H1 (cell line): Measurements from ENCODE around the gene ZNF81. TPM values are rescaled to one million over a fixed set of nuclear protein-coding genes. Genes with fewer than 3 reads are reported as not detected.

Experiments used
- CTCF ChIA-PET: fragments of 300-600 bp; sonication (Branson Sonifier 250); formaldehyde crosslinking; loops from one replicate; lab custom pipeline; 2021; ENCODE audit not compliant: partially characterized antibody; lab: Charles Lee
- POLR2A ChIA-PET: fragments of 300-600 bp; sonication (Branson Sonifier 250); formaldehyde crosslinking; loops from one replicate; lab custom pipeline; 2021; ENCODE audit warnings: inconsistent platforms; ENCODE audit not compliant: partially characterized antibody; lab: Charles Lee
- DNase-seq, 2 experiments: peaks; one replicate each; pipeline versions ENCODE4 v3.0.0 to v3.0.0-alpha.2; 2010 to 2022; ENCODE audit warnings: low spot score in 2 of 2, low read depth in 1 of 2, mixed read lengths in 1 of 2
- FAIRE-seq: peaks from 2 replicates; lab custom pipeline; 2011; peaks lifted over from hg19 to GRCh38; lab: Jason Lieb, UNC
- H2AFZ ChIP-seq: 2 replicates; pipeline ENCODE4 v1.8.1; 2012; ENCODE audit warnings: low read length, inconsistent platforms
- H2AK5ac ChIP-seq: 2 replicates; pipeline ENCODE4 v1.6.1; 2013; ENCODE audit warnings: low read depth, low read length
- H2BK120ac ChIP-seq: replicated peaks from 2 replicates; pipeline ENCODE3; 2013; ENCODE audit warnings: low read depth, low read length, inconsistent platforms
- H2BK12ac ChIP-seq: 2 replicates; pipeline ENCODE4 v1.6.1; 2013; ENCODE audit warnings: low read depth, low read length
- H2BK15ac ChIP-seq: 2 replicates; pipeline ENCODE4 v1.6.1; 2013; ENCODE audit warnings: low read length
- H2BK20ac ChIP-seq: 2 replicates; pipeline ENCODE4 v1.6.1; 2013; ENCODE audit warnings: low read length
- H2BK5ac ChIP-seq: 2 replicates; pipeline ENCODE4 v1.6.1; 2013; ENCODE audit warnings: low read depth, low read length
- H3K14ac ChIP-seq: 2 replicates; pipeline ENCODE4 v1.6.1; 2013; ENCODE audit warnings: inconsistent platforms; ENCODE audit not compliant: insufficient read length
- H3K18ac ChIP-seq: 2 replicates; pipeline ENCODE4 v1.6.1; 2013; ENCODE audit warnings: low read length; ENCODE audit errors: extremely low read depth
- H3K23ac ChIP-seq: 2 replicates; pipeline ENCODE4 v1.6.1; 2013; ENCODE audit warnings: inconsistent platforms; ENCODE audit not compliant: insufficient read length
- H3K23me2 ChIP-seq: 2 replicates; pipeline ENCODE4 v1.6.1; 2013; ENCODE audit warnings: low read depth, low read length
- H3K27ac ChIP-seq: 2 replicates; pipeline ENCODE4 v1.6.1; 2011; ENCODE audit warnings: low read depth, low read length, inconsistent platforms
- H3K27me3 ChIP-seq, 4 experiments: replicated peaks in 1 of 4; 1 replicate in 1 of 4; 2 replicates in 3 of 4; pipeline versions ENCODE4 v1.6.1 to v1.8.1; 2011 to 2013; ENCODE audit warnings: low read length in 3 of 4, mild to moderate bottlenecking in 3 of 4, inconsistent platforms in 2 of 4, mixed read lengths in 2 of 4, moderate library complexity in 1 of 4; ENCODE audit not compliant: control insufficient read depth in 3 of 4, insufficient read depth in 3 of 4; ENCODE audit errors: extremely low read depth in 1 of 4
- H3K36me3 ChIP-seq, 4 experiments: 2 replicates each; pipeline versions ENCODE4 v1.6.1 to v1.8.1; 2011 to 2013; ENCODE audit warnings: mild to moderate bottlenecking in 4 of 4, low read length in 3 of 4, moderate library complexity in 2 of 4, control low read depth in 1 of 4, inconsistent platforms in 1 of 4; ENCODE audit not compliant: insufficient read depth in 4 of 4, control insufficient read depth in 2 of 4
- H3K4ac ChIP-seq: replicated peaks from 2 replicates; pipeline ENCODE3; 2013; ENCODE audit warnings: low read length, low read depth, mixed read lengths, inconsistent platforms; ENCODE audit not compliant: insufficient read length
- H3K4me1 ChIP-seq, 4 experiments: replicated peaks in 1 of 4; 1 replicate in 1 of 4; 2 replicates in 3 of 4; pipeline versions ENCODE4 v1.6.1 to v1.8.1; 2011 to 2013; ENCODE audit warnings: low read length in 3 of 4, inconsistent platforms in 2 of 4, mixed read lengths in 1 of 4; ENCODE audit not compliant: insufficient read depth in 4 of 4, control insufficient read depth in 3 of 4
- H3K4me2 ChIP-seq, 2 experiments: 2 replicates each; pipeline versions ENCODE4 v1.6.1 to v1.8.1; 2011 to 2013; ENCODE audit warnings: low read depth in 2 of 2, low read length in 2 of 2, control low read depth in 1 of 2, inconsistent platforms in 1 of 2, mild to moderate bottlenecking in 1 of 2; ENCODE audit not compliant: insufficient read depth in 1 of 2
- H3K4me3 ChIP-seq, 4 experiments: fragments of 200-600, 300-600 bp in 1 of 4; sonication (generic), shearing (Covaris generic), sonication (Bioruptor Twin) in 1 of 4; 2 replicates each; pipeline versions ENCODE4 v1.5.1 to v1.8.1; 2011 to 2016; ENCODE audit warnings: low read length in 4 of 4, low read depth in 3 of 4, control low read depth in 2 of 4, inconsistent platforms in 2 of 4, mild to moderate bottlenecking in 2 of 4, mixed read lengths in 1 of 4, moderate library complexity in 1 of 4; ENCODE audit not compliant: insufficient read depth in 2 of 4; ENCODE audit errors: extremely low read depth in 1 of 4
- H3K56ac ChIP-seq: replicated peaks from 2 replicates; pipeline ENCODE3; 2013; ENCODE audit warnings: low read depth, mild to moderate bottlenecking, mixed read lengths, low read length, inconsistent platforms; ENCODE audit not compliant: insufficient read length
- H3K79me1 ChIP-seq: 2 replicates; pipeline ENCODE4 v1.6.1; 2013; ENCODE audit warnings: low read depth, low read length, control low read depth
- H3K79me2 ChIP-seq, 2 experiments: 2 replicates each; pipeline versions ENCODE4 v1.6.1 to v1.8.1; 2012 to 2013; ENCODE audit warnings: low read length in 2 of 2, mild to moderate bottlenecking in 2 of 2, inconsistent platforms in 1 of 2; ENCODE audit not compliant: insufficient read depth in 2 of 2, control insufficient read depth in 1 of 2
- H3K9ac ChIP-seq, 4 experiments: replicated peaks in 1 of 4; 1 replicate in 1 of 4; 2 replicates in 3 of 4; pipeline versions ENCODE4 v1.6.1 to v1.8.1; 2011 to 2013; ENCODE audit warnings: low read depth in 3 of 4, low read length in 3 of 4, control low read depth in 2 of 4, mild to moderate bottlenecking in 2 of 4, moderate library complexity in 2 of 4, inconsistent platforms in 1 of 4; ENCODE audit errors: extremely low read depth in 1 of 4
- H3K9me3 ChIP-seq, 2 experiments: 2 replicates each; pipeline versions ENCODE4 v1.6.1 to v1.8.1; 2012 to 2013; ENCODE audit warnings: mild to moderate bottlenecking in 2 of 2, moderate library complexity in 2 of 2, control low read depth in 1 of 2, inconsistent platforms in 1 of 2, low read depth in 1 of 2, low read length in 1 of 2, mixed read lengths in 1 of 2; ENCODE audit not compliant: insufficient read depth in 2 of 2
- H4K20me1 ChIP-seq, 2 experiments: replicated peaks in 1 of 2; 2 replicates each; pipeline versions ENCODE3 to v1.8.1; 2011 to 2013; ENCODE audit warnings: inconsistent platforms in 2 of 2, low read length in 2 of 2, mild to moderate bottlenecking in 1 of 2; ENCODE audit not compliant: insufficient read depth in 2 of 2, control insufficient read depth in 1 of 2
- H4K5ac ChIP-seq: 2 replicates; pipeline ENCODE4 v1.6.1; 2013; ENCODE audit warnings: low read length, low read depth, mixed read lengths, inconsistent platforms; ENCODE audit not compliant: insufficient read length
- H4K8ac ChIP-seq: 2 replicates; pipeline ENCODE4 v1.8.0; 2013; ENCODE audit warnings: mild to moderate bottlenecking, moderate library complexity, low read length, inconsistent platforms; ENCODE audit not compliant: insufficient read depth; ENCODE audit errors: extremely low read depth
- H4K91ac ChIP-seq: replicated peaks from 2 replicates; pipeline ENCODE3; 2013; ENCODE audit warnings: low read length, mixed read lengths, inconsistent platforms; ENCODE audit not compliant: insufficient read length
- CBX5 ChIP-seq: fragments of 300-800, 300-1000 bp; sonication (generic); IDR thresholded peaks from 2 replicates; pipeline ENCODE4 v1.7.1; 2016; ENCODE audit warnings: antibody characterized with exemption, low read length, low read depth
- CHD2 ChIP-seq: IDR thresholded peaks from 2 replicates; pipeline ENCODE4 v1.6.1; 2012; ENCODE audit warnings: low read length, improper control_type of control experiment
- GABPA ChIP-seq: IDR thresholded peaks from 2 replicates; pipeline ENCODE4 v1.6.1; 2011; ENCODE audit warnings: mild to moderate bottlenecking, low read length, moderate library complexity, borderline replicate concordance; ENCODE audit not compliant: insufficient read depth
- JUN ChIP-seq: IDR thresholded peaks from 2 replicates; pipeline ENCODE4 v1.6.1; 2011; ENCODE audit warnings: low read depth, mild to moderate bottlenecking, improper control_type of control experiment, low read length
- JUND ChIP-seq: IDR thresholded peaks from 2 replicates; pipeline ENCODE4 v1.6.1; 2011; ENCODE audit warnings: mild to moderate bottlenecking, improper control_type of control experiment, low read length
- NANOG ChIP-seq: IDR thresholded peaks from 2 replicates; pipeline ENCODE4 v1.6.1; 2011; ENCODE audit warnings: low read length, low read depth, mild to moderate bottlenecking, inconsistent platforms; ENCODE audit not compliant: insufficient read depth, poor library complexity, severe bottlenecking
- PHF8 ChIP-seq: fragments of 200-600 bp; sonication (generic); conservative IDR thresholded peaks from 2 replicates; pipeline ENCODE4 v1.7.1; 2012; ENCODE audit warnings: low read depth, mild to moderate bottlenecking, inconsistent platforms, low read length, moderate library complexity
- POU5F1 ChIP-seq: IDR thresholded peaks from 2 replicates; pipeline ENCODE4 v1.6.1; 2011; ENCODE audit warnings: low read depth, mild to moderate bottlenecking, low read length, moderate library complexity
- RXRA ChIP-seq: IDR thresholded peaks from 2 replicates; pipeline ENCODE4 v1.6.1; 2011; ENCODE audit warnings: low read depth, mild to moderate bottlenecking, low read length, moderate library complexity; ENCODE audit not compliant: insufficient read depth
- SIX5 ChIP-seq: IDR thresholded peaks from 2 replicates; pipeline ENCODE4 v1.6.1; 2011; ENCODE audit warnings: mild to moderate bottlenecking, low read depth, low read length
- WGBS, 2 experiments: shearing (Covaris generic) in 1 of 2; methylation state at CpG; one replicate each; pipeline versions ENCODE4 v1.1.6 to v1.1.7; 2013 to 2015; ENCODE audit warnings: low lambda C conversion rate in 2 of 2, mixed read lengths in 2 of 2, inconsistent platforms in 1 of 2, low coverage in 1 of 2, missing lambda C conversion rate in 1 of 2; ENCODE audit not compliant: insufficient replicate concordance in 2 of 2, insufficient coverage in 1 of 2, insufficient read length in 1 of 2; ENCODE audit errors: extremely low coverage in 1 of 2, missing lambda C conversion rate in 1 of 2; 5-methylcytosine and 5-hydroxymethylcytosine counted together
- polyA plus RNA-seq, 7 experiments: library from polyadenylated mRNA; depleted of rRNA in 3 of 7; stranded (reverse) in 5 of 7; unstranded in 2 of 7; fragments of >200 nt in 5 of 7; fragments of 200-250 nt in 2 of 7; gene quantifications; 1 replicate in 5 of 7; 2 replicates in 1 of 7; 4 replicates in 1 of 7; pipeline versions ENCODE4 v1.2.1 to v1.2.3, GENCODE V29; 2011 to 2013; ENCODE audit warnings: missing spikeins in 2 of 7, mixed read lengths in 2 of 7
- total RNA-seq: library from RNA; stranded (reverse); fragmentation: NEBNext Ultra II Directional; extraction: Animal tissue kit (Norgen Biotek cat#: 25700); gene quantifications from 2 replicates; pipeline ENCODE4 v1.2.1, GENCODE V29; 2021
- TF ChIP-seq, protein P1 (sequence below): IDR thresholded peaks from 2 replicates; pipeline ENCODE4 v1.6.1; 2012; ENCODE audit warnings: inconsistent platforms

The ZNF81 gene
- total and polyA plus RNA-seq, 2 of the 8 experiments (the other 6 are each of a cell fraction or from before 2014, with no cell fraction given), result 3.4 to 10.0 TPM

DNA sequence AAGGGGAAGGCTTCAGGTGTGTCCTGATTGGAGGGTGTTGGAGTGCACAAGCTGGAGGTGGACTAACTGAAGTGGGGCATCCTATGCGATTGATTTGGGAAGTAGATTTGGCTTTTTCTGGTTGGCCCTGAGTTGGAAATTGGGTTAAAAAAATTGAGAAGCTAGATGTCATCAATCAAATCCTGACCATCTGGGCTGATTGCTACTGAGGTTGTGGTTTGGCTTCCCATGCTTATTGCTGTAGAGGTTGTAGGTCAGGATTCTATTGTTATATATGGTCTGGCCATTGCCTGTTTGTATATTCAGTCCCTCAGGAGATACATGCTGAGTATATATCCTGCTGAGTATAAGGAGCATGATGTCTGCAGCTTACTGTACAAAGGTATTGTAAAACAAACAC lies 7.7 kb upstream of the ZNF81 start:
- no peak overlapping the region for H2BK5ac ChIP-seq
- no peak overlapping the region for H4K5ac ChIP-seq
- H3K79me1 ChIP-seq, result no peaks in the 10 kb centered on the region
- TF ChIP-seq NANOG, result no peak
- TF ChIP-seq RXRA, result no peak
- TF ChIP-seq JUND, result no peak
- TF ChIP-seq SIX5, result no peak
- TF ChIP-seq, protein P1, sequence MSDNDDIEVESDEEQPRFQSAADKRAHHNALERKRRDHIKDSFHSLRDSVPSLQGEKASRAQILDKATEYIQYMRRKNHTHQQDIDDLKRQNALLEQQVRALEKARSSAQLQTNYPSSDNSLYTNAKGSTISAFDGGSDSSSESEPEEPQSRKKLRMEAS, result no peak
- no peak for TF ChIP-seq CBX5
- no peak for TF ChIP-seq PHF8
- TF ChIP-seq GABPA, result no peak
- no peak for TF ChIP-seq POU5F1
- no peak for TF ChIP-seq JUN
- no peak for TF ChIP-seq CHD2
- H3K56ac ChIP-seq, result no peak overlapping the region
- no peak overlapping the region for H4K8ac ChIP-seq
- no peaks in the 10 kb centered on the region for H3K36me3 ChIP-seq
- H3K4me2 ChIP-seq, result no peak overlapping the region
- H3K23ac ChIP-seq, result no peak overlapping the region
- no peaks in the 10 kb centered on the region for H3K79me2 ChIP-seq
- H3K27ac ChIP-seq, result no peak overlapping the region
- no peak overlapping the region for H3K18ac ChIP-seq
- no peak overlapping the region for H2AK5ac ChIP-seq
- H3K4me1 ChIP-seq, result peaks cover 0 to 2% (median 0%) of the 10 kb centered on the region in 4 experiments; a peak in 1 of 7 replicates
- CTCF ChIA-PET, result interaction anchor here (1.1 to 2.9 kb wide), 3 partner anchors 14 to 197 kb away, joined by 3 to 15 read pairs (median 3); no protein-coding TSS in a partner anchor
- H2BK20ac ChIP-seq, result no peak overlapping the region
- WGBS, 2 experiments, result 88% methylated on average over 1 of the region's 1 CpG; no CpG with 5 or more reads in 1 of the 2 experiments
- no peak overlapping the region for H4K91ac ChIP-seq
- H2BK15ac ChIP-seq, result no peak overlapping the region
- no peaks in the 10 kb centered on the region for H3K9me3 ChIP-seq
- FAIRE-seq (no peak), DNase-seq (no peak)
- no peak overlapping the region for H3K14ac ChIP-seq
- H2BK12ac ChIP-seq, result no peak overlapping the region
- POLR2A ChIA-PET, result interaction anchor here (0.7 kb wide), 1 partner anchor 205 kb away, joined by 3 read pairs; no protein-coding TSS in a partner anchor
- H3K27me3 ChIP-seq, result no peaks in the 10 kb centered on the region
- H3K9ac ChIP-seq, result no peak overlapping the region
- H3K4me3 ChIP-seq, result no peak overlapping the region
- no peak overlapping the region for H3K4ac ChIP-seq
- H2BK120ac ChIP-seq, result no peak overlapping the region
- no peaks in the 10 kb centered on the region for H4K20me1 ChIP-seq
- H2AFZ ChIP-seq, result no peak overlapping the region
- H3K23me2 ChIP-seq, result no peaks in the 10 kb centered on the region
